Gastroesophageal sphincter (tissue), 4 donors: ENCODE results near the gene SAE1. TPM values are rescaled to one million over a fixed set of nuclear protein-coding genes. Genes with fewer than 3 reads are reported as not detected.
"Not testable (repeated sequence)": the region's sequence is repeated elsewhere in the genome, so short reads cannot be mapped to it uniquely, and the experiment has no call there.

ENCODE experiments used
- ATAC-seq: fragments of 150-250 bp; one replicate; pipeline ENCODE4 v1.9.1; 2016; ENCODE audit warnings: mild to moderate bottlenecking, moderate library complexity
- H3K27ac ChIP-seq, 4 donors: fragments of 200-600 bp; sonication (generic) in 3 of 4; 1 replicate in 3 of 4; 2 replicates in 1 of 4; pipeline ENCODE4 v1.5.1; 2016 to 2019
- H3K27me3 ChIP-seq: fragments of 200-600 bp; sonication (generic); one replicate; pipeline ENCODE4 v1.5.1; 2019
- H3K36me3 ChIP-seq, 2 donors: fragments of 200-600 bp; sonication (generic); one replicate each; pipeline ENCODE4 v1.5.1; 2019; ENCODE audit warnings: control low read depth in 1 of 2
- H3K4me1 ChIP-seq, 3 donors: fragments of 200-600 bp; sonication (generic); 1 replicate in 2 of 3; 2 replicates in 1 of 3; pipeline ENCODE4 v1.5.1; 2016 to 2019; ENCODE audit warnings: control low read depth in 2 of 3
- H3K4me3 ChIP-seq, 2 donors: fragments of 200-600 bp; sonication (generic); one replicate each; pipeline ENCODE4 v1.5.1; 2019; ENCODE audit warnings: mild to moderate bottlenecking in 1 of 2, moderate library complexity in 1 of 2
- H3K9me3 ChIP-seq, 3 donors: fragments of 200-600 bp; sonication (generic); one replicate each; pipeline ENCODE4 v1.5.1; 2017 to 2019; ENCODE audit warnings: control low read depth in 2 of 3
- CTCF ChIP-seq, 4 experiments: fragments of 200-600 bp in 2 of 4; fragments of 450-650 bp in 2 of 4; sonication (generic) in 1 of 4; IDR thresholded peaks; one replicate each; pipeline ENCODE4 v1.5.1; 2017 to 2019; ENCODE audit warnings: antibody characterized with exemption in 4 of 4, mild to moderate bottlenecking in 2 of 4, moderate library complexity in 2 of 4
- EP300 ChIP-seq: sonication (generic); formaldehyde crosslinking; IDR thresholded peaks from one replicate; pipeline ENCODE4 v1.6.1; 2017; ENCODE audit warnings: antibody characterized with exemption, mild to moderate bottlenecking
- POLR2A ChIP-seq, 2 donors: fragments of 450-650 bp; IDR thresholded peaks; one replicate each; pipeline ENCODE4 v1.6.1; 2017; ENCODE audit warnings: antibody characterized with exemption in 2 of 2, mild to moderate bottlenecking in 2 of 2, moderate library complexity in 1 of 2
- POLR2AphosphoS5 ChIP-seq: sonication (generic); formaldehyde crosslinking; IDR thresholded peaks from one replicate; pipeline ENCODE4 v1.6.1; 2017; ENCODE audit warnings: antibody characterized with exemption
- WGBS, 2 donors: methylation state at CpG; one replicate each; pipeline ENCODE4 v1.1.5; 2018; ENCODE audit warnings: low coverage in 1 of 2; 5-methylcytosine and 5-hydroxymethylcytosine counted together
- total RNA-seq, 4 donors: library from RNA; depleted of rRNA; stranded (reverse); fragments of >200 nt; gene quantifications; one replicate each; pipeline ENCODE4 v1.1.0, GENCODE V29; 2016

SAE1 gene
- total RNA-seq, 4 donors from 2014 or later = 134 to 157 (median 153) TPM

GRCh38 chr19:47132194-47132852 lies 1.7 kb downstream of the SAE1 start:
- no peaks in the 10 kb centered on the region for H3K27me3 ChIP-seq
- ATAC-seq = no peak
- TF ChIP-seq POLR2AphosphoS5 (no peak), POLR2A (IDR thresholded peaks at IDR 0.05) (no peak), CTCF (IDR thresholded peaks at IDR 0.05) (no peak), EP300 (no peak)
- peak overlapping the region in 1 of 2 donors; percentile 65 for H3K4me3 ChIP-seq
- 82 to 85% methylated on average over 5 to 6 of the region's 7 CpGs for WGBS, 2 donors
- H3K4me1 ChIP-seq = peaks cover 0 to 64% (median 7%) of the 10 kb centered on the region in 3 donors
- no peaks in the 10 kb centered on the region for H3K9me3 ChIP-seq
- peak overlapping the region in 2 of 4 donors; percentile 94 to 97 for H3K27ac ChIP-seq
- no peaks in the 10 kb centered on the region for H3K36me3 ChIP-seq

- TF ChIP-seq EP300 (no peak), POLR2A (IDR thresholded peaks at IDR 0.05) (no peak), CTCF (IDR thresholded peaks at IDR 0.05) (no peak), POLR2AphosphoS5 (no peak)
- H3K4me1 ChIP-seq = peaks cover 0 to 64% (median 7%) of the 10 kb centered on the region in 3 donors
- no peak overlapping the region for H3K4me3 ChIP-seq
- ATAC-seq = no peak
- 74 to 82% methylated on average over 6 to 8 of the region's 11 CpGs for WGBS, 2 donors
- H3K27me3 ChIP-seq = no peaks in the 10 kb centered on the region
- no peak overlapping the region for H3K27ac ChIP-seq
- H3K36me3 ChIP-seq = no peaks in the 10 kb centered on the region
- H3K9me3 ChIP-seq = no peaks in the 10 kb centered on the region
Observed at GRCh38 chr19:47133021-47133471, 2.4 kb downstream of the SAE1 start.

GRCh38 chr19:47134545-47134944 lies 3.9 kb downstream of the SAE1 start:
- TF ChIP-seq POLR2AphosphoS5 = no peak
- no peak for TF ChIP-seq POLR2A (IDR thresholded peaks at IDR 0.05)
- no peak for TF ChIP-seq EP300
- TF ChIP-seq CTCF (IDR thresholded peaks at IDR 0.05) = no peak
- no peak for ATAC-seq
- Histone ChIP-seq H3K9me3 (no peaks in the 10 kb centered on the region), H3K27ac (no peak overlapping the region), H3K4me1 (peaks cover 0 to 64% (median 7%) of the 10 kb centered on the region in 3 donors), H3K27me3 (no peaks in the 10 kb centered on the region), H3K36me3 (no peaks in the 10 kb centered on the region), H3K4me3 (no peak overlapping the region)
- WGBS, 2 donors = 44 to 68% methylated on average over 2 of the region's 2 CpGs

GRCh38 chr19:47135156-47135555 lies 4.5 kb downstream of the SAE1 start:
- Histone ChIP-seq H3K4me3 (no peak overlapping the region), H3K27me3 (no peaks in the 10 kb centered on the region), H3K4me1 (peaks cover 0 to 61% (median 7%) of the 10 kb centered on the region in 3 donors), H3K27ac (no peak overlapping the region), H3K9me3 (no peaks in the 10 kb centered on the region), H3K36me3 (no peaks in the 10 kb centered on the region)
- ATAC-seq = no peak
- TF ChIP-seq POLR2AphosphoS5 = no peak
- no peak for TF ChIP-seq EP300
- no peak for TF ChIP-seq CTCF (IDR thresholded peaks at IDR 0.05)
- TF ChIP-seq POLR2A (IDR thresholded peaks at IDR 0.05) = no peak
- whole genome bisulfite sequencing, 2 donors = 72 to 77% methylated on average over 3 of the region's 3 CpGs

- Histone ChIP-seq H3K36me3 (peaks cover 0 to 37% of the 10 kb centered on the region in 2 donors), H3K4me1 (peaks cover 0 to 48% (median 2%) of the 10 kb centered on the region in 3 donors), H3K27ac (peak overlapping the region in 3 of 4 donors; percentile 9 to 84 (median 71))
- H3K4me3 ChIP-seq, H3K9me3 ChIP-seq, H3K27me3 ChIP-seq: not testable (repeated sequence)
- WGBS, 2 donors = 55% methylated on average over 7 of the region's 7 CpGs; no CpG with 5 or more reads in 1 of the 2 donors
- TF ChIP-seq POLR2AphosphoS5 = peak; percentile 22
- peak; percentile 66 for ATAC-seq
Observed at GRCh38 chr19:47141252-47141651, 10.6 kb downstream of the SAE1 start.
